HCT116 (cell line): ENCODE data around the gene STK16.

Experiments used
- CBX3 ChIP-seq: IDR thresholded peaks from 2 replicates; pipeline ENCODE4 v1.6.1; 2012; ENCODE audit warnings: low read depth
- CEBPB ChIP-seq: IDR thresholded peaks from 2 replicates; pipeline ENCODE4 v1.6.1; 2012; ENCODE audit warnings: low read depth
- EZH2 ChIP-seq: fragments of 200-600 bp; sonication (generic); IDR thresholded peaks from 2 replicates; pipeline ENCODE4 v1.6.1; 2017; ENCODE audit warnings: antibody characterized with exemption, mixed run types
- JUND ChIP-seq: IDR thresholded peaks from 2 replicates; pipeline ENCODE4 v1.6.1; 2012
- POLR2A ChIP-seq: IDR thresholded peaks from 2 replicates; pipeline ENCODE4 v1.7.0; 2011; ENCODE audit warnings: borderline replicate concordance; ENCODE audit not compliant: insufficient read depth, insufficient read length; ENCODE audit errors: extremely low read depth
- POLR2AphosphoS5 ChIP-seq: IDR thresholded peaks from 2 replicates; pipeline ENCODE4 v1.6.1; 2011; ENCODE audit warnings: mild to moderate bottlenecking, low read depth, low read length, moderate library complexity
- RAD21 ChIP-seq: IDR thresholded peaks from 2 replicates; pipeline ENCODE4 v1.6.1; 2012; ENCODE audit warnings: low read depth, mild to moderate bottlenecking
- SRF ChIP-seq: IDR thresholded peaks from 2 replicates; pipeline ENCODE4 v1.6.1; 2012; ENCODE audit warnings: low read depth
- TCF7L2 ChIP-seq: IDR thresholded peaks from 2 replicates; pipeline ENCODE4 v1.7.0; 2011; ENCODE audit warnings: borderline replicate concordance, inconsistent platforms; ENCODE audit not compliant: insufficient read depth, insufficient read length; ENCODE audit errors: extremely low read depth
- TF ChIP-seq, protein P1 (sequence below): IDR thresholded peaks from 2 replicates; pipeline ENCODE4 v1.6.1; 2011; ENCODE audit warnings: mild to moderate bottlenecking, low read length, moderate library complexity; ENCODE audit not compliant: insufficient replicate concordance; ENCODE audit errors: extremely low read depth
- TF ChIP-seq, protein P2 (sequence below), 3 experiments: fragments of 200-600 bp in 1 of 3; sonication (generic) in 1 of 3; IDR thresholded peaks in 2 of 3; conservative IDR thresholded peaks in 1 of 3; 2 replicates each; pipeline ENCODE4 v1.5.1; 2012 to 2017; ENCODE audit warnings: low read depth in 2 of 3, low read length in 2 of 3, antibody characterized with exemption in 1 of 3, borderline replicate concordance in 1 of 3, control low read depth in 1 of 3, mild to moderate bottlenecking in 1 of 3, mixed read lengths in 1 of 3, mixed run types in 1 of 3, moderate library complexity in 1 of 3; ENCODE audit not compliant: insufficient read depth in 1 of 3
- TF ChIP-seq, protein P3 (sequence below): IDR thresholded peaks from 2 replicates; pipeline ENCODE4 v1.6.1; 2012

DNA sequence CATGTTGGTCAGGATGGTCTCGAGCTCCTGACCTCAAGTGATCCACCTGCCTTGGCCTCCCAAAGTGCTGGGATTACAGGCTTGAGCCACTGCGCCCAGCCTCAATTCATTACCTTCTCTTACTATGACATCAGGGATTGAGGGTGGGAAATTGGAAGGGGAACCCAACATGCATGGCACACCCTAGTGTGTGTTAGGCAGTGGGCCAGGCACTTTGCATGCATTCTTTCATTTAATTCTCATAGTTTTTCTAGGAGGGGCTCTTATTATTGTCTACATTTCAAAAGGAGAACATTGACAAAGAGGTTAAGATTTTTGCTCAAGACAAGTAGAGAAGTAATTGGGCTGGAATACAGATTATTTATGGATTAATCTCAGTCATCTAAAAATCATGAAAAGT is 23.0 kb downstream of the STK16 start:
- TF ChIP-seq, protein P1, sequence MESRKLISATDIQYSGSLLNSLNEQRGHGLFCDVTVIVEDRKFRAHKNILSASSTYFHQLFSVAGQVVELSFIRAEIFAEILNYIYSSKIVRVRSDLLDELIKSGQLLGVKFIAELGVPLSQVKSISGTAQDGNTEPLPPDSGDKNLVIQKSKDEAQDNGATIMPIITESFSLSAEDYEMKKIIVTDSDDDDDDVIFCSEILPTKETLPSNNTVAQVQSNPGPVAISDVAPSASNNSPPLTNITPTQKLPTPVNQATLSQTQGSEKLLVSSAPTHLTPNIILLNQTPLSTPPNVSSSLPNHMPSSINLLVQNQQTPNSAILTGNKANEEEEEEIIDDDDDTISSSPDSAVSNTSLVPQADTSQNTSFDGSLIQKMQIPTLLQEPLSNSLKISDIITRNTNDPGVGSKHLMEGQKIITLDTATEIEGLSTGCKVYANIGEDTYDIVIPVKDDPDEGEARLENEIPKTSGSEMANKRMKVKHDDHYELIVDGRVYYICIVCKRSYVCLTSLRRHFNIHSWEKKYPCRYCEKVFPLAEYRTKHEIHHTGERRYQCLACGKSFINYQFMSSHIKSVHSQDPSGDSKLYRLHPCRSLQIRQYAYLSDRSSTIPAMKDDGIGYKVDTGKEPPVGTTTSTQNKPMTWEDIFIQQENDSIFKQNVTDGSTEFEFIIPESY = no peak
- no peak for TF ChIP-seq TCF7L2
- TF ChIP-seq, protein P2, sequence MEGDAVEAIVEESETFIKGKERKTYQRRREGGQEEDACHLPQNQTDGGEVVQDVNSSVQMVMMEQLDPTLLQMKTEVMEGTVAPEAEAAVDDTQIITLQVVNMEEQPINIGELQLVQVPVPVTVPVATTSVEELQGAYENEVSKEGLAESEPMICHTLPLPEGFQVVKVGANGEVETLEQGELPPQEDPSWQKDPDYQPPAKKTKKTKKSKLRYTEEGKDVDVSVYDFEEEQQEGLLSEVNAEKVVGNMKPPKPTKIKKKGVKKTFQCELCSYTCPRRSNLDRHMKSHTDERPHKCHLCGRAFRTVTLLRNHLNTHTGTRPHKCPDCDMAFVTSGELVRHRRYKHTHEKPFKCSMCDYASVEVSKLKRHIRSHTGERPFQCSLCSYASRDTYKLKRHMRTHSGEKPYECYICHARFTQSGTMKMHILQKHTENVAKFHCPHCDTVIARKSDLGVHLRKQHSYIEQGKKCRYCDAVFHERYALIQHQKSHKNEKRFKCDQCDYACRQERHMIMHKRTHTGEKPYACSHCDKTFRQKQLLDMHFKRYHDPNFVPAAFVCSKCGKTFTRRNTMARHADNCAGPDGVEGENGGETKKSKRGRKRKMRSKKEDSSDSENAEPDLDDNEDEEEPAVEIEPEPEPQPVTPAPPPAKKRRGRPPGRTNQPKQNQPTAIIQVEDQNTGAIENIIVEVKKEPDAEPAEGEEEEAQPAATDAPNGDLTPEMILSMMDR (IDR thresholded peaks at IDR 0.05 in 2 of 3, conservative IDR thresholded peaks at IDR 0.05 in 1 of 3; ENCODE audit: borderline replicate concordance in 1 of 3, insufficient read depth in 1 of 3, low read depth in 2 of 3, low read length in 2 of 3) = no peak
- TF ChIP-seq CEBPB = no peak
- TF ChIP-seq POLR2AphosphoS5 = no peak
- TF ChIP-seq POLR2A = no peak
- no peak for TF ChIP-seq RAD21
- TF ChIP-seq, protein P3, sequence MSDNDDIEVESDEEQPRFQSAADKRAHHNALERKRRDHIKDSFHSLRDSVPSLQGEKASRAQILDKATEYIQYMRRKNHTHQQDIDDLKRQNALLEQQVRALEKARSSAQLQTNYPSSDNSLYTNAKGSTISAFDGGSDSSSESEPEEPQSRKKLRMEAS = no peak
- TF ChIP-seq EZH2 = no peak
- TF ChIP-seq CBX3 = no peak
- no peak for TF ChIP-seq JUND
- TF ChIP-seq SRF = no peak
